Mucosa of descending colon (tissue), 3 donors: ENCODE data around the gene C6orf58. TPM values are rescaled to one million over a fixed set of nuclear protein-coding genes. Genes with fewer than 3 reads are reported as not detected.

Experiments used
- ATAC-seq: fragments of 200-7000 bp; cut with Tn5 transposase; one replicate; pipeline ENCODE4 v1.9.1; 2020; ENCODE audit warnings: mild to moderate bottlenecking, moderate library complexity
- DNase-seq, 3 donors: peaks; one replicate each; pipeline ENCODE4 v3.0.0-alpha.2; 2020
- H3K36me3 ChIP-seq: fragments of 200-600 bp; one replicate; pipeline ENCODE4 v1.8.0; 2021; ENCODE audit warnings: low read depth, mild to moderate bottlenecking
- H3K4me1 ChIP-seq: fragments of 200-600 bp; one replicate; pipeline ENCODE4 v1.8.0; 2021; ENCODE audit warnings: low read depth, mild to moderate bottlenecking
- H3K4me3 ChIP-seq: fragments of 200-600 bp; one replicate; pipeline ENCODE4 v1.8.0; 2021; ENCODE audit warnings: mild to moderate bottlenecking
- H3K9me3 ChIP-seq: fragments of 200-600 bp; one replicate; pipeline ENCODE4 v1.8.0; 2021; ENCODE audit warnings: mild to moderate bottlenecking
- intact Hi-C, 2 donors: fragments of 100-400 bp; cut with DNase I in 1 of 2; cut with micrococcal nuclease in 1 of 2; formaldehyde crosslinking; loops; one replicate each; pipeline versions ENCODE4 v1.11.0 to v1.11.1; 2022; cut with DNase I, micrococcal nuclease
- long read RNA-seq, 2 donors: library from polyadenylated mRNA; unstranded; transcript quantifications; one replicate each; pipeline ENCODE4 v2.0.0, GENCODE V29; 2019 to 2021
- total RNA-seq, 3 donors: library from RNA; stranded (reverse); fragmentation: NEBNext Ultra II Directional in 2 of 3; extraction: Animal tissue kit (Norgen Biotek cat#: 25700) in 2 of 3; gene quantifications; one replicate each; pipeline versions ENCODE4 v1.2.1 to v1.2.4, GENCODE V29; 2021 to 2023
- TF ChIP-seq, protein P1 (sequence below): fragments of 200-600 bp; IDR thresholded peaks from one replicate; pipeline ENCODE4 v1.8.0; 2022; ENCODE audit warnings: antibody characterized with exemption, mild to moderate bottlenecking
- donor health status: DM: no; HTN: no; CAD: no; lungs with moderate emphysema.
- donor health status: DM: no; HTN: no; CAD: no.
- donor health status: DM: no; HTN: yes; CAD: no.

Gene C6orf58
- not detected for total RNA-seq
- long read RNA-seq, donor 1: 0 reads
- long read RNA-seq, donor 2: 0 reads

DNA sequence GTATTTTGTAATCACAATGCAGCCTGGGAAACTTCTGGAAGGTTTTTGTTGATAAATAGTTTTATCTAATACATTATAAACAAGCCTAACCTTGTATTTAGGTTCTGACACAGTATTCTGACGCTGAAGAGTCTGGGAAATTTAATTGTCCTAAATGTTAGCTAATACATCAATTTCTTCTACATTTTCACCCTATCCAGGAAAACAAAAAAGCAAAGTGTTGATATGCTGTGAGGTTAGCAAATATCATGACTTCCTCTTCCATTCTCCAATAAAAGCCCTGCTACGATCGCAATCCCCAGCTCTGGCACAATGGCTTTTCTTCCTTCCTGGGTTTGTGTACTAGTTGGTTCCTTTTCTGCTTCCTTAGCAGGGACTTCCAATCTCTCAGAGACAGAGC is at the start of gene C6orf58:
C6orf58 (plus strand) TSS at position 301 of the 400 bp plus-strand sequence; CDS start at position 313, 12 bp downstream.
- Histone ChIP-seq H3K9me3 (no peaks in the 10 kb centered on the region), H3K4me1 (no peaks in the 10 kb centered on the region), H3K4me3 (no peak within 1 kb of the TSS), H3K36me3 (no peaks in the 10 kb centered on the region)
- TF ChIP-seq, protein P1, sequence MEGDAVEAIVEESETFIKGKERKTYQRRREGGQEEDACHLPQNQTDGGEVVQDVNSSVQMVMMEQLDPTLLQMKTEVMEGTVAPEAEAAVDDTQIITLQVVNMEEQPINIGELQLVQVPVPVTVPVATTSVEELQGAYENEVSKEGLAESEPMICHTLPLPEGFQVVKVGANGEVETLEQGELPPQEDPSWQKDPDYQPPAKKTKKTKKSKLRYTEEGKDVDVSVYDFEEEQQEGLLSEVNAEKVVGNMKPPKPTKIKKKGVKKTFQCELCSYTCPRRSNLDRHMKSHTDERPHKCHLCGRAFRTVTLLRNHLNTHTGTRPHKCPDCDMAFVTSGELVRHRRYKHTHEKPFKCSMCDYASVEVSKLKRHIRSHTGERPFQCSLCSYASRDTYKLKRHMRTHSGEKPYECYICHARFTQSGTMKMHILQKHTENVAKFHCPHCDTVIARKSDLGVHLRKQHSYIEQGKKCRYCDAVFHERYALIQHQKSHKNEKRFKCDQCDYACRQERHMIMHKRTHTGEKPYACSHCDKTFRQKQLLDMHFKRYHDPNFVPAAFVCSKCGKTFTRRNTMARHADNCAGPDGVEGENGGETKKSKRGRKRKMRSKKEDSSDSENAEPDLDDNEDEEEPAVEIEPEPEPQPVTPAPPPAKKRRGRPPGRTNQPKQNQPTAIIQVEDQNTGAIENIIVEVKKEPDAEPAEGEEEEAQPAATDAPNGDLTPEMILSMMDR: no peak
- intact Hi-C loops: no loop called here
- ATAC-seq (no peak), DNase-seq (no peak)

DNA sequence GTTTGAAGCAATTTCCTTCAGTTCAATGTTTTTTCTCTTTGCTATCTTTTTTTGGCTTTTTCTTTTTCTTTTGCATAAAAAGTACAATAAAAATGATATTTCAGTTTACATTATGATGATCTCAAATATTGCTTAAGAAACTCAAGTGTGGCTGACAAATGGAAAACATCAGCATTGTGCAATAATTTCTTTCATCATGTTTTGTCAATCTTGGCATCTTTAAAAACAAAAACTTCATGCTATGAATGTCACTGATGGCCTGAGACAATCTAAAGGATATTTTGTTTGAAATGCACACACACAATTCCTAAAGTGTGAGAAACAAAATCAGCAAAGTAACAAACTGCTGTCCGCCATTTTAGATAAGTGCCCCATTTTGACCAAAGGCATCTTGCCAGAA is 44.0 kb upstream of the C6orf58 start:
- intact Hi-C loops: no loop called here
- DNase-seq (no peak), ATAC-seq (no peak)
- Histone ChIP-seq H3K36me3 (no peaks in the 10 kb centered on the region), H3K4me3 (no peak overlapping the region), H3K4me1 (no peaks in the 10 kb centered on the region), H3K9me3 (no peaks in the 10 kb centered on the region)
- TF ChIP-seq, protein P1: no peak

DNA sequence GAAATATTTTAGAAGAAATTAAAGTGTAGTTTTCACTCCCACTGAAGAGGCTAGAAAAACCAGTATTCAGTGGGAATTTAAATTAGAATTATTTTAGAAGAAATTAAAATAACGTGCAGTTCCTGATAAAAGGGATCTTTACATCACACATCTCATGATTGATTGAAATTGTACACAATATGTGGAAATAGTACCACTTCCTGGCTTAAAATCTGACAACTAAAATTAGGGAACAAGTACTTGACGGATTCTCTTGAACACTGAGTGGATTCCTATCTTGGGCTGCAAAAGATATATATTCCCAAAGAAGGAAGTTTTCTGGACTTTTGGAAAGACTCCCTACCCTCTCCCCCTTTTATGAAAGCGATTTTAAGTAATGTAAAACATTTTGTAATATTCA is 43.2 kb upstream of the C6orf58 start:
- H3K4me1 ChIP-seq: no peaks in the 10 kb centered on the region
- intact Hi-C loops: no loop called here

DNA sequence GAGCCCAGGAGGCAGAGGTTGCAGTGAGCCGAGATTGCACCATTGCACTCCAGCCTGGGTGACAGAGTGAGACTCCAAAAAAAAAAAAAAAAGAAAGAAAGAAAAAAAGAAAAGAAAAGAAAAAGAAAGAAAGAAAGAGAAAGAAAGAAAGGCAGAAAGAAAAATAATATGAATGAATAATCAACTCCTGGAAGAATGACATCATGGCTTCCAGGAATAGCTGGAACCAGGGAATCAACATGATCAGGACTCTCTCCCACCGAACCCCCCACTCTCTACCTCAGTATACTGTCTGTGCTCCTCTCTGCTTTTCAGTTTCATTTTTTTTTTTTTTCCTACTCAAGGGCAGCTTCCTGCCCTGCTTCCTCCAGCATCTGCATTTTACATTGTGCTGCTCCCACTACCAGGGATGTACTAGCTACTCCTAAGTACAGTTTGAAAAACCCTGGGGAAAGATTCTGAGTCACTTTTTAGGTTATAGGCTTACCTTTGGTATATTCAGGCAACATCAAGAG is 38.2 kb upstream of the C6orf58 start:
- intact Hi-C loops: no loop called here
- no peaks in the 10 kb centered on the region for H3K4me1 ChIP-seq
- DNase-seq (no peak), ATAC-seq (no peak)
- H3K9me3 ChIP-seq: no peaks in the 10 kb centered on the region
- H3K36me3 ChIP-seq: no peaks in the 10 kb centered on the region
- TF ChIP-seq, protein P1: no peak
- no peak overlapping the region for H3K4me3 ChIP-seq

More for the DNA sequence above, 43.2 kb upstream of the C6orf58 start:
- Histone ChIP-seq H3K9me3 (no peaks in the 10 kb centered on the region), H3K36me3 (no peaks in the 10 kb centered on the region), H3K4me3 (no peak overlapping the region)
- TF ChIP-seq, protein P1: no peak
- no peak for ATAC-seq
- DNase-seq: no peak

DNA sequence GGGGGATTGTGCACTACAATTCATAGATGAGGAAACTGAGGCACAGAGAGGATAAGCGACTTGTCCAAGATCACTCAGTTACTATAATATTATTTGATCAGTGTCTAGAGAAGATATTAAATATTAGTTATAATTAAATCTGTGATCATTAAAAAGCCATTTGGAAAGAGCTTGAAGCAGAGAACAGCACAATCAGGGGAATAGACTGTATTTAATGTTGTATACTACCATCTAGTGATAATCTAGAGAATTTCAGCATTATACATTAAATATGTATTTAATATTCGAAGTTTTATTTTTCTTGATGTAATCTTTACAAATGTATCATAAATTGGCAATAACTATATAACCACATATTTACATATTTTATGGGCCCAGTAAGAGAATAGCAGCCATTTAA is 37.7 kb upstream of the C6orf58 start:
- H3K4me1 ChIP-seq: no peaks in the 10 kb centered on the region
- no peak for ATAC-seq
- no peak for DNase-seq
- intact Hi-C loops: no loop called here
- no peak overlapping the region for H3K4me3 ChIP-seq
- TF ChIP-seq, protein P1: no peak
- no peaks in the 10 kb centered on the region for H3K9me3 ChIP-seq
- no peaks in the 10 kb centered on the region for H3K36me3 ChIP-seq

DNA sequence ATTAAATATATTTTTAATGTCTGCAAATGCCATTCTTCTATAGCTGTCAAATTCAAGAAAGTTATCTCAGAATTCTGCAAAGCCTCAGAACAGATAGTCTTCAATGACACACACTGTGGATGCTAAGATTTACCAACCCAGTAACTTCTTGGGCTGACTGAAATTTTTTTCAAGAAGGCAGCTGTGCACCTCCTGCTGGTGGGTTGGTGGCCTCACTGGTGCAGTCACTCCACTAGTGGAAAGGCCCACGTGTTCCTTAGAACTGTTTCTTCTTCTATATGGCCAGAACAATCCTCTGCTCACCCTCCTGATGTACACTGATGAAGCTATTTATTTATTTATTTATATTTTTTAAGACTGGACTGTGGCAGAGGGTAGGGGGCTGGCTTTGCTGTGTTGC is 29.8 kb upstream of the C6orf58 start:
- DNase-seq: peak in 1 of 3 donors; percentile 5
- no peak for ATAC-seq
- H3K4me1 ChIP-seq: no peaks in the 10 kb centered on the region
- TF ChIP-seq, protein P1: no peak
- intact Hi-C loops: no loop called here
- H3K4me3 ChIP-seq: no peak overlapping the region
- H3K36me3 ChIP-seq: no peaks in the 10 kb centered on the region
- H3K9me3 ChIP-seq: no peaks in the 10 kb centered on the region
